SU-DHL-6 (cell line): Measurements from ENCODE around the gene RAN.

ENCODE experiments used
- H2AFZ ChIP-seq: fragments of 200-600 bp; sonication (generic); 2 replicates; pipeline ENCODE4 v1.6.1; 2014; ENCODE audit warnings: low read depth, mild to moderate bottlenecking, moderate library complexity, mixed read lengths, antibody characterized with exemption, low read length; ENCODE audit not compliant: severe bottlenecking
- H3F3A ChIP-seq: fragments of 200-600 bp; shearing (Covaris generic); 2 replicates; pipeline ENCODE4 v1.6.0; 2016; ENCODE audit warnings: antibody characterized with exemption, mild to moderate bottlenecking; ENCODE audit not compliant: insufficient read depth
- H3K27ac ChIP-seq: fragments of 200-600 bp; sonication (generic); 2 replicates; pipeline ENCODE4 v1.5.1; 2016; ENCODE audit warnings: low read depth, mild to moderate bottlenecking, low read length, moderate library complexity, mixed read lengths
- H3K27me3 ChIP-seq: fragments of 200-600 bp; sonication (generic), shearing (Covaris generic); 2 replicates; pipeline ENCODE4 v1.6.0; 2014; ENCODE audit warnings: mild to moderate bottlenecking, low read length
- H3K36me3 ChIP-seq: fragments of 200-600 bp; sonication (generic); 2 replicates; pipeline ENCODE4 v1.6.1; 2014; ENCODE audit warnings: mild to moderate bottlenecking, low read length, mixed read lengths
- H3K4me2 ChIP-seq: fragments of 300-600, 200-600 bp; shearing (Covaris generic), sonication (generic); 2 replicates; pipeline ENCODE4 v1.6.0; 2014; ENCODE audit warnings: low read length, low read depth, mild to moderate bottlenecking; ENCODE audit not compliant: poor library complexity, severe bottlenecking
- H3K4me3 ChIP-seq: fragments of 200-600 bp; sonication (generic); 2 replicates; pipeline ENCODE4 v1.5.1; 2014; ENCODE audit warnings: antibody characterized with exemption, low read length, mild to moderate bottlenecking, mixed read lengths; ENCODE audit not compliant: insufficient read depth, poor library complexity, severe bottlenecking
- H3K79me2 ChIP-seq: fragments of 200-600 bp; sonication (generic); 2 replicates; pipeline ENCODE4 v1.6.1; 2014; ENCODE audit warnings: mild to moderate bottlenecking, low read length, moderate library complexity; ENCODE audit not compliant: insufficient read depth
- H3K9ac ChIP-seq: fragments of 200-600 bp; sonication (generic); 2 replicates; pipeline ENCODE4 v1.7.0; 2014; ENCODE audit warnings: mild to moderate bottlenecking, low read length
- H3K9me2 ChIP-seq: fragments of 200-600 bp; sonication (generic); replicated peaks from 2 replicates; pipeline ENCODE4 v1.6.1; 2014; ENCODE audit warnings: low read length; ENCODE audit not compliant: insufficient read depth
- H3K9me3 ChIP-seq: fragments of 200-600 bp; sonication (generic); 2 replicates; pipeline ENCODE4 v1.6.1; 2014; ENCODE audit warnings: low read length, mixed read lengths; ENCODE audit not compliant: insufficient read depth
- H4K20me1 ChIP-seq: fragments of 200-600 bp; sonication (generic); 2 replicates; pipeline ENCODE4 v1.6.1; 2014; ENCODE audit warnings: low read depth, mild to moderate bottlenecking, antibody characterized with exemption, low read length, moderate library complexity, mixed read lengths
- EZH2phosphoT487 ChIP-seq: fragments of 200-600 bp; sonication (generic), shearing (Covaris generic); conservative IDR thresholded peaks from 2 replicates; pipeline ENCODE4 v1.6.1; 2018; ENCODE audit warnings: mild to moderate bottlenecking, antibody characterized with exemption, low read length, moderate library complexity, mixed read lengths
- TF ChIP-seq, protein P1 (sequence below): fragments of 200-600 bp; sonication (generic); IDR thresholded peaks from one replicate; pipeline ENCODE4 v1.5.1; 2017; ENCODE audit warnings: antibody characterized with exemption, mild to moderate bottlenecking, low read length, moderate library complexity; ENCODE audit not compliant: insufficient read depth, poor library complexity, severe bottlenecking

Gene RAN

DNA sequence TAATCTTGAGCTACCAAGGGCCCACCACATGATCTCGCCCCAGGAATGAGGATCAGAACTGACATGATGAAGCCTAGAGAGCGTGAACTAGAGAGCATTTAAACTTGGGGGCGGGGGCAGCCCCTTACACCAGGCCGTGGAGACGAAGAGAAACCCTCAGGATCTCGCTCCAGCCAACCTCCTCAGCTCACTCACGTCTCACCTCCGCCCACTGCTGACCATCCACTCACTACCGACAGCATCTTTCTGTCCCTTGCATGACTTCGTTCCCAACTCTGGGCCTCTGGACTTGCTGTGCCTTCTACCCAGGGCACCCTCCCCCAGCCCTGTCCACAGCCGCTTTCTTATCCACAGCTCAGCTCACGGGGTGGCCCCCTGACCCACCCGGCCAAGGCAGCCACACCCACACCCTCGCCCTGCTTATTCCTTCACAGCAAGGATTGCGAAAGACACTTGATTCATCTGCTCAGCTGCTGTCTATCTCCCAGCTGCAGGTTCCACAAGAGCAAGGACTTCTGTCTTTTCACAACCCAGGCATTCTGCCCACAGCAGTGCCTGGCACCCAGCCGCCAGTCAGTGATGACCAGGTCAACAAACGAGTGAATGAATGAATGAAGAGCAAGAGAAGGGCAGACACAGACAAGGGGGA is 39.2 kb upstream of the RAN start:
- H3K4me2 ChIP-seq, result no peak overlapping the region
- no peak overlapping the region for H3K27ac ChIP-seq
- H3K79me2 ChIP-seq, result 0 out of 2 replicates have a peak, but pooled peaks cover 10% of the 10 kb centered on the region
- 0 out of 2 replicates have a peak, but pooled peaks cover 3% of the 10 kb centered on the region for H3F3A ChIP-seq
- H2AFZ ChIP-seq, result no peak overlapping the region
- H3K9me2 ChIP-seq, result no peaks in the 10 kb centered on the region
- H3K4me3 ChIP-seq, result no peak overlapping the region
- no peaks in the 10 kb centered on the region for H3K9me3 ChIP-seq
- TF ChIP-seq, protein P1, sequence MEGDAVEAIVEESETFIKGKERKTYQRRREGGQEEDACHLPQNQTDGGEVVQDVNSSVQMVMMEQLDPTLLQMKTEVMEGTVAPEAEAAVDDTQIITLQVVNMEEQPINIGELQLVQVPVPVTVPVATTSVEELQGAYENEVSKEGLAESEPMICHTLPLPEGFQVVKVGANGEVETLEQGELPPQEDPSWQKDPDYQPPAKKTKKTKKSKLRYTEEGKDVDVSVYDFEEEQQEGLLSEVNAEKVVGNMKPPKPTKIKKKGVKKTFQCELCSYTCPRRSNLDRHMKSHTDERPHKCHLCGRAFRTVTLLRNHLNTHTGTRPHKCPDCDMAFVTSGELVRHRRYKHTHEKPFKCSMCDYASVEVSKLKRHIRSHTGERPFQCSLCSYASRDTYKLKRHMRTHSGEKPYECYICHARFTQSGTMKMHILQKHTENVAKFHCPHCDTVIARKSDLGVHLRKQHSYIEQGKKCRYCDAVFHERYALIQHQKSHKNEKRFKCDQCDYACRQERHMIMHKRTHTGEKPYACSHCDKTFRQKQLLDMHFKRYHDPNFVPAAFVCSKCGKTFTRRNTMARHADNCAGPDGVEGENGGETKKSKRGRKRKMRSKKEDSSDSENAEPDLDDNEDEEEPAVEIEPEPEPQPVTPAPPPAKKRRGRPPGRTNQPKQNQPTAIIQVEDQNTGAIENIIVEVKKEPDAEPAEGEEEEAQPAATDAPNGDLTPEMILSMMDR, result no peak
- no peak for TF ChIP-seq EZH2phosphoT487
- H3K27me3 ChIP-seq, result no peaks in the 10 kb centered on the region
- H3K36me3 ChIP-seq, result no peaks in the 10 kb centered on the region
- no peak overlapping the region for H3K9ac ChIP-seq
- H4K20me1 ChIP-seq, result no peaks in the 10 kb centered on the region

DNA sequence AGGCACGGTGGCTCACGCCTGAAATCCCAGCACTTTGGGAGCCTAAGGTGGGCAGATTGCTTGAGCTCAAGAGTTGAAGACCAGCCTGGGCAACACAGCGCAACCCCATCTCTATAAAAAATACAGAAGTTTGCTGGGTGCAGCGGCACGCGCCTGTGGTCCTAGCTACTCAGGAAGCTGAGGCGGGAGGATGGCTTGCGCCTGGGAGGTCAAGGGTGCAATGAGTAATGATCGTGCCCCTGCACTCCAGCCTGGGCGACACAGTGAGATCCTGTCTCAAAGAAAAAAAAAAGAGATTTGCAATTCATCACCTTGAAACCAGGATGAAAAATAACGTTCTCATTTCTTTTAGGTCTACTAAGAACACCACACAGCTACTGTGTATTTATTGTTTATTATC is 36.9 kb upstream of the RAN start:
- H4K20me1 ChIP-seq, result no peaks in the 10 kb centered on the region
- TF ChIP-seq EZH2phosphoT487, result no peak
- TF ChIP-seq, protein P1, result no peak
- H3F3A ChIP-seq, result 0 out of 2 replicates have a peak, but pooled peaks cover 3% of the 10 kb centered on the region
- H3K36me3 ChIP-seq, result no peaks in the 10 kb centered on the region
- H3K4me2 ChIP-seq, result no peak overlapping the region
- no peak overlapping the region for H3K4me3 ChIP-seq
- H3K9me3 ChIP-seq, result no peaks in the 10 kb centered on the region
- no peaks in the 10 kb centered on the region for H3K27me3 ChIP-seq
- H3K79me2 ChIP-seq, result 0 out of 2 replicates have a peak, but pooled peaks cover 15% of the 10 kb centered on the region
- H3K9ac ChIP-seq, result no peak overlapping the region
- H3K27ac ChIP-seq, result no peak overlapping the region
- no peak overlapping the region for H2AFZ ChIP-seq
- no peaks in the 10 kb centered on the region for H3K9me2 ChIP-seq

DNA sequence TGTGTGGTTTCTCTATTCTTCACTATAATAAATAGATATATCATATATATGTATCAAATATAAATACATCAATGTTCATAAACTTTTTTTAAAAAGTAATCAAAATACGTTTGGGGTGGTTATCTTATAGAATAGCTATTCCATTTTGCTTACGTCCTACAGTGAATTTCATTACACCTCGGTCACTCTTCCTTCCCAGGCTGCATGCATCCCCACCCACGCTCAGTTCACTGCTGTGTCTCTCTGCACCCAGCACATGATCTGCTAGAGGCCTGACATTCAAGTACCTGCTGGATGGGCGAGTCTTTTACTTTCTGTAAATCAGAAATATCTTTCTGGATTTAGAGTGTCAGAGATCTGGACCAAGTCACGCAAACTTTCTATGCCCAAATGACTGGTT is 36.4 kb upstream of the RAN start:
- TF ChIP-seq, protein P1, result no peak
- no peak for TF ChIP-seq EZH2phosphoT487
- Histone ChIP-seq H3K9me3 (no peaks in the 10 kb centered on the region), H3K36me3 (no peaks in the 10 kb centered on the region), H3K4me3 (no peak overlapping the region), H3K79me2 (0 out of 2 replicates have a peak, but pooled peaks cover 12% of the 10 kb centered on the region), H3F3A (0 out of 2 replicates have a peak, but pooled peaks cover 3% of the 10 kb centered on the region), H4K20me1 (no peaks in the 10 kb centered on the region), H3K27ac (no peak overlapping the region), H3K27me3 (no peaks in the 10 kb centered on the region), H3K9me2 (no peaks in the 10 kb centered on the region), H3K9ac (no peak overlapping the region), H2AFZ (no peak overlapping the region), H3K4me2 (no peak overlapping the region)
